Trophoblast cell (in vitro differentiated cells and primary cell): Measurements from ENCODE around the gene OR52N2.

Experiments used
- DNase-seq, 2 donors: peaks; one replicate each; pipeline ENCODE4 v3.0.0-alpha.2; 2016
- H2AFZ ChIP-seq: 2 replicates; pipeline ENCODE4 v1.6.1; 2013; ENCODE audit warnings: low read length, moderate library complexity, mild to moderate bottlenecking; ENCODE audit not compliant: insufficient read depth, poor library complexity
- H2AK5ac ChIP-seq: 2 replicates; pipeline ENCODE4 v1.6.1; 2013; ENCODE audit warnings: mild to moderate bottlenecking, low read length
- H2BK120ac ChIP-seq: 2 replicates; pipeline ENCODE4 v1.6.1; 2013; ENCODE audit warnings: low read length, mild to moderate bottlenecking, moderate library complexity; ENCODE audit not compliant: insufficient read depth, poor library complexity
- H2BK12ac ChIP-seq: 2 replicates; pipeline ENCODE4 v1.6.1; 2013; ENCODE audit warnings: mild to moderate bottlenecking, low read length, moderate library complexity
- H2BK5ac ChIP-seq: 2 replicates; pipeline ENCODE4 v1.6.1; 2013; ENCODE audit warnings: low read length, low read depth, moderate library complexity, mild to moderate bottlenecking; ENCODE audit not compliant: poor library complexity
- H3K14ac ChIP-seq: 2 replicates; pipeline ENCODE4 v1.6.1; 2013; ENCODE audit warnings: mild to moderate bottlenecking, low read length
- H3K18ac ChIP-seq: 2 replicates; pipeline ENCODE4 v1.6.1; 2013; ENCODE audit warnings: mild to moderate bottlenecking, low read length
- H3K23ac ChIP-seq: 2 replicates; pipeline ENCODE4 v1.6.1; 2013; ENCODE audit warnings: low read length
- H3K27ac ChIP-seq: 2 replicates; pipeline ENCODE4 v1.5.1; 2013; ENCODE audit warnings: low read depth, mild to moderate bottlenecking, inconsistent platforms, low read length, moderate library complexity
- H3K27me3 ChIP-seq: 2 replicates; pipeline ENCODE4 v1.6.1; 2013; ENCODE audit warnings: inconsistent platforms, mild to moderate bottlenecking, low read length, moderate library complexity; ENCODE audit not compliant: insufficient read depth
- H3K36me3 ChIP-seq, 2 experiments: 1 replicate in 1 of 2; 2 replicates in 1 of 2; pipeline ENCODE4 v1.6.1; 2013; ENCODE audit warnings: low read length in 2 of 2, mild to moderate bottlenecking in 2 of 2, moderate library complexity in 1 of 2; ENCODE audit not compliant: insufficient read depth in 2 of 2, control insufficient read depth in 1 of 2
- H3K4ac ChIP-seq: 2 replicates; pipeline ENCODE4 v1.6.1; 2013; ENCODE audit warnings: low read depth, mild to moderate bottlenecking, low read length, moderate library complexity
- H3K4me1 ChIP-seq, 2 experiments: 1 replicate in 1 of 2; 2 replicates in 1 of 2; pipeline ENCODE4 v1.6.1; 2013; ENCODE audit warnings: low read length in 2 of 2, mild to moderate bottlenecking in 2 of 2, moderate library complexity in 1 of 2; ENCODE audit not compliant: insufficient read depth in 2 of 2, control insufficient read depth in 1 of 2
- H3K4me2 ChIP-seq: 2 replicates; pipeline ENCODE4 v1.6.1; 2013; ENCODE audit warnings: inconsistent platforms, mild to moderate bottlenecking, low read length, moderate library complexity
- H3K4me3 ChIP-seq: 2 replicates; pipeline ENCODE4 v1.5.1; 2013; ENCODE audit warnings: mild to moderate bottlenecking, low read depth, low read length, inconsistent platforms
- H3K79me1 ChIP-seq: one replicate; pipeline ENCODE4 v1.6.1; 2013; ENCODE audit warnings: low read length
- H3K79me2 ChIP-seq: 2 replicates; pipeline ENCODE4 v1.6.1; 2013; ENCODE audit warnings: low read length, mild to moderate bottlenecking; ENCODE audit not compliant: control insufficient read depth, insufficient read depth, poor library complexity
- H3K9ac ChIP-seq: 2 replicates; pipeline ENCODE4 v1.6.1; 2013; ENCODE audit warnings: mild to moderate bottlenecking, low read length
- H3K9me3 ChIP-seq: 2 replicates; pipeline ENCODE4 v1.6.1; 2013; ENCODE audit warnings: low read depth, mild to moderate bottlenecking, control low read depth, inconsistent platforms, low read length; ENCODE audit not compliant: insufficient read depth
- H4K12ac ChIP-seq: 2 replicates; pipeline ENCODE4 v1.6.1; 2013; ENCODE audit warnings: low read depth, mild to moderate bottlenecking, low read length, moderate library complexity
- H4K8ac ChIP-seq: 2 replicates; pipeline ENCODE4 v1.6.1; 2013; ENCODE audit warnings: low read depth, mild to moderate bottlenecking, low read length, moderate library complexity
- H4K91ac ChIP-seq: one replicate; pipeline ENCODE4 v1.6.1; 2013; ENCODE audit warnings: low read depth, mild to moderate bottlenecking, low read length, moderate library complexity
- WGBS: extraction: QIAGEN DNeasy Blood & Tissue Kit; methylation state at CpG from one replicate; pipeline ENCODE4 v1.1.7; 2013; ENCODE audit warnings: missing lambda C conversion rate; ENCODE audit not compliant: insufficient read length, insufficient coverage; ENCODE audit errors: extremely low coverage; 5-methylcytosine and 5-hydroxymethylcytosine counted together

The OR52N2 gene

DNA sequence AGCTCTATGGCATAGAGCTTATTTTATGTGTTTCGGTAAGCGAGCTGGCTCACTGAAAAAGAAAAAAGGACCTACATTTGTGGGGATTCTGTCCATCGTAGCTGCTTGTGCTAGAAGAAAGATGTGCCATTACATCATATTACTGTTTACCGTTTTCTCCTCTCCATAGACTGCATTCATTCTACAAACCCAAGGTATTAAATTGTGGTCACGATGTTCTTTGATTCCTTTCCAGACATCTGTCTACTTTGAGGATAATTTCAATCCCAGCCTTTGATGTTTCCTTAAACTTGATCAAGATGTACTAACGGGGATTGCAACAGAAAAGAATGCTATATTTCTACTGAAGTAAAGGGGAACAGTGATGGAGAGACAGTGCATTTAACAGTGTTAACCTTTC, 12.2 kb upstream of the OR52N2 start:
- Histone ChIP-seq H3K23ac (no peak overlapping the region), H2AFZ (no peak overlapping the region), H4K12ac (no peak overlapping the region), H3K4me2 (no peak overlapping the region), H2BK12ac (no peak overlapping the region), H2AK5ac (no peak overlapping the region), H3K4me1 (no peaks in the 10 kb centered on the region), H3K4ac (no peak overlapping the region), H3K9ac (no peak overlapping the region), H3K27ac (no peak overlapping the region), H3K27me3 (no peaks in the 10 kb centered on the region), H2BK5ac (no peak overlapping the region), H3K14ac (no peak overlapping the region), H4K91ac (no peak overlapping the region), H3K36me3 (no peaks in the 10 kb centered on the region), H4K8ac (no peak overlapping the region), H3K79me1 (no peaks in the 10 kb centered on the region), H3K18ac (no peak overlapping the region), H2BK120ac (no peak overlapping the region), H3K9me3 (no peaks in the 10 kb centered on the region), H3K4me3 (no peak overlapping the region), H3K79me2 (no peaks in the 10 kb centered on the region)
- DNase-seq = no peak
- WGBS = no CpG with 5 or more reads among the region's 6 CpGs

DNA sequence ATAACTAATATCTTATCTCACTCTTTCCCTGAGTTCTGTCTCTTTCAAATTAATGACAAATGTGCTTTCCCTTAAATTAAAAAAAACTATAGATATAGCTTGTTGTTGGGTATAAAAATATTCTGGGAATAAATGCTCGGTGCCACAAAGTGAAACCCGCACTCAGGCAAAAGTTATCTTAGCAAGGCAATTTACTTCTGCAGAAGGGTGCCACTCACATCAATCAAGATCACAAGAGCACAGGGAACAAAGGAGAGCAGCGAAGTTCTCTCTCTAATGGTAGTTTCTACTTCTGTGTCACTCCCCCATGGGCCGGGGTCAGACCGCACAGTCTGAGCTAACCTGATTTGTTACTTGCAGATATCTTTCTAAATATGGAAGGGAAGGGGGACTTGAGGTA, 4.7 kb upstream of the OR52N2 start:
- Histone ChIP-seq H3K4ac (no peak overlapping the region), H3K27ac (no peak overlapping the region), H3K14ac (no peak overlapping the region), H2AK5ac (no peak overlapping the region), H3K18ac (no peak overlapping the region), H3K4me1 (no peaks in the 10 kb centered on the region), H3K36me3 (no peaks in the 10 kb centered on the region), H3K23ac (no peak overlapping the region), H3K4me3 (no peak overlapping the region), H2BK120ac (no peak overlapping the region), H3K4me2 (no peak overlapping the region), H4K8ac (no peak overlapping the region), H3K27me3 (no peaks in the 10 kb centered on the region), H3K9ac (no peak overlapping the region), H3K79me2 (no peaks in the 10 kb centered on the region), H3K79me1 (no peaks in the 10 kb centered on the region), H2AFZ (no peak overlapping the region), H4K91ac (no peak overlapping the region), H4K12ac (no peak overlapping the region), H3K9me3 (peaks cover 2% of the 10 kb centered on the region), H2BK12ac (no peak overlapping the region), H2BK5ac (no peak overlapping the region)
- no CpG with 5 or more reads among the region's 5 CpGs for WGBS
- DNase-seq = no peak

DNA sequence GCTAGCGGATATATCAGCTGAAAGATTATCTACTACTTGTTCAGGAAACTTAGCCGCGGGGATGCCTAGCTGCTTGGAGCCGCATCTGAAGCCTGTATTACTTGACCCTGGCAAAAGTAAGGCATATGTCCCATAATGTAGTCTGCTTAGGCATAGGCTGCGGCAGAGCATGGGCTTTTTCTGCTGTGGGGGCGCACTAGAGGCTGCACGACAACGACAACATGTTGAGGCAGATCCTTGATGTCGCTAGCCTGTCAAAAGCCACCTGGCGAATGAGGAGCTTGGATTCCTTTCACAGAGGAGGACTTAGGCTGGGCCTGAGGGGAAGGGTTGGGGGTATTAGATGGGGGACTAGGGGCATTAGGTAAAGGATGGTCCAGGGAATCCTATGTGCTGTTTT, 1.1 kb upstream of the OR52N2 start:
- Histone ChIP-seq H3K9ac (no peak overlapping the region), H4K8ac (no peak overlapping the region), H2BK12ac (no peak overlapping the region), H2BK120ac (no peak overlapping the region), H3K79me1 (no peaks in the 10 kb centered on the region), H3K18ac (no peak overlapping the region), H2BK5ac (no peak overlapping the region), H4K91ac (no peak overlapping the region), H3K27me3 (no peaks in the 10 kb centered on the region), H3K9me3 (peaks cover 2% of the 10 kb centered on the region), H3K27ac (no peak overlapping the region), H3K4me1 (peaks cover 0 to 2% of the 10 kb centered on the region in 2 experiments), H3K79me2 (no peaks in the 10 kb centered on the region), H3K4me3 (no peak overlapping the region), H2AK5ac (no peak overlapping the region), H3K14ac (no peak overlapping the region), H3K36me3 (no peaks in the 10 kb centered on the region), H3K4me2 (no peak overlapping the region), H2AFZ (no peak overlapping the region), H4K12ac (no peak overlapping the region), H3K23ac (no peak overlapping the region), H3K4ac (no peak overlapping the region)
- DNase-seq = no peak
- no CpG with 5 or more reads among the region's 10 CpGs for WGBS

- Histone ChIP-seq H3K36me3 (no peaks in the 10 kb centered on the region), H3K9me3 (peaks cover 2% of the 10 kb centered on the region), H3K79me2 (no peaks in the 10 kb centered on the region), H4K8ac (no peak overlapping the region), H4K12ac (no peak overlapping the region), H3K14ac (no peak overlapping the region), H3K27me3 (no peaks in the 10 kb centered on the region), H2BK12ac (no peak overlapping the region), H2BK120ac (no peak overlapping the region), H3K4ac (no peak overlapping the region), H2BK5ac (no peak overlapping the region), H3K9ac (no peak overlapping the region), H2AK5ac (no peak overlapping the region), H3K4me3 (no peak overlapping the region), H4K91ac (no peak overlapping the region), H3K4me2 (peak overlapping the region; percentile 99), H2AFZ (no peak overlapping the region), H3K23ac (no peak overlapping the region), H3K27ac (no peak overlapping the region), H3K4me1 (peaks cover 0 to 2% of the 10 kb centered on the region in 2 experiments), H3K79me1 (no peaks in the 10 kb centered on the region), H3K18ac (no peak overlapping the region)
- no CpG with 5 or more reads among the region's 5 CpGs for WGBS
- DNase-seq = peak in 1 of 2 donors; percentile 10
Measured at GRCh38 chr11:5809122-5809519, 397 bp downstream of the OR52N2 start.
